GM19438 (cell line): ENCODE results near the gene TCAF1.
A peak's percentile ranks its signal among the peaks of the same experiment; 100 is the strongest.
"Not testable (repeated sequence)": the region's sequence is repeated elsewhere in the genome, so short reads cannot be mapped to it uniquely, and the experiment has no call there.

ENCODE experiments used
- ATAC-seq: cut with Tn5 transposase; IDR thresholded peaks from one replicate; pipeline ENCODE4 v1.9.1; 2021; ENCODE audit warnings: low read depth; ENCODE audit not compliant: unreplicated experiment

TCAF1 gene

DNA sequence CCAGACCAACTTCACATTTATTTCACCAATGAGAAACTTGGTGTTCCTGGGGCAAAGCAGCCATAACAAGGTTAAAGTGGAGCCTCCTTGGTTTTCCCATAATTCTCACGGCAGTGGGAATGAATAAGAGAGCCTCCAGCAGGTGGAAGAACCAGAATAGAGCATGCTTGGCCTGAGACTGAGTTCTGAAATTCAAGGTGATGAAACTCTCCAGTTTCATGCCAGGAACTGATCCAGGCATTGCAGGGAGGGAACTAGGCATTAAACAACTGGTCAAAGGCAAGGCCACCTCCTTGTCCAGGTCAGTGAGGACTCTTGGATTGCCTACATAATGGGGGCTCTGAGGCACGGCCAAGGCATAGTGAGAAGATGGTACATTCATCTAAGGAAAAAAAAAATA lies 44.0 kb downstream of the TCAF1 start:
- not testable (repeated sequence) for ATAC-seq

DNA sequence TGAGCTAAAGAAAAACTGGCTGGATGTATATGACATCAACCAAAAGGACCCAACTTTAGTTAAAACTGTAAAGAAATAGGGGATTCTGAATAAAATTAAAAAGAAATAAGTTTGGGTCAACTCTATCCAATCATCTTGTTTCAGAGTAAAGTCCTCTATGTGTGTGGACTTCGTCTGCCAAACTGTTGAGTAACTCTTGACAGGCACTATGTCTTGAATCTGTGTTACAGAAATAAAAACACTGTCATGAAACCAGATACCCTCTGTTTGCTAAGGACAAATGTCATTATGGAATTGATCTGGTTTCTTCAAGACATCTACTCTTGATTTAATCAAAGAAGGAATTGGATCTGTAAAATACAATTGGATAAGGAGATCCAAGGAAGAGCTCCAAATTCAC lies 46.5 kb downstream of the TCAF1 start:
- ATAC-seq = not testable (repeated sequence)

DNA sequence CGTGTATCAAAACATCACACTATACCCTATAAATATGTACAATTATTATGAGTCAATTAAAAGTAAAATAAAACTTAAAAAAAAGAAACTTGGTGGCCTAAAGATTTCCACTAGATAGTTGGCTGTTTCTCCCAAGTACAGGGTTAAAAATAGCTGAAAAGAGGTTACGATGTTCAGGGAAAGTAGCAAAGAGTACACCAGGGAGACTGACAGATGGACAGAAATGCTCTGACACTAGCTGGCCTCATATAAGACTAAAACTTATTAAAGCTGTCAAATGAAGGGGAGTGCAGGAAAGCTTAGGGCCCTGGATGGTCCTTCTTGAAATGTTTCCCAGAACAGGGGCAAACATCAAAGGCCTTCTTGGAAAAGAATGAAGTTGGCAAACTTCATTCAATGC lies 51.3 kb downstream of the TCAF1 start:
- no peak for ATAC-seq

GRCh38 chr7:143849785-143850479 lies 52.0 kb downstream of the TCAF1 start:
- ATAC-seq = no peak

GRCh38 chr7:143848192-143848591 lies 53.8 kb downstream of the TCAF1 start:
- no peak for ATAC-seq

GRCh38 chr7:143846692-143847091 lies 55.3 kb downstream of the TCAF1 start:
- no peak for ATAC-seq

GRCh38 chr7:143841696-143842095 lies 60.3 kb downstream of the TCAF1 start:
- ATAC-seq = not testable (repeated sequence)

- ATAC-seq = not testable (repeated sequence)
Measured at GRCh38 chr7:143840062-143840461, 61.9 kb downstream of the TCAF1 start.

DNA sequence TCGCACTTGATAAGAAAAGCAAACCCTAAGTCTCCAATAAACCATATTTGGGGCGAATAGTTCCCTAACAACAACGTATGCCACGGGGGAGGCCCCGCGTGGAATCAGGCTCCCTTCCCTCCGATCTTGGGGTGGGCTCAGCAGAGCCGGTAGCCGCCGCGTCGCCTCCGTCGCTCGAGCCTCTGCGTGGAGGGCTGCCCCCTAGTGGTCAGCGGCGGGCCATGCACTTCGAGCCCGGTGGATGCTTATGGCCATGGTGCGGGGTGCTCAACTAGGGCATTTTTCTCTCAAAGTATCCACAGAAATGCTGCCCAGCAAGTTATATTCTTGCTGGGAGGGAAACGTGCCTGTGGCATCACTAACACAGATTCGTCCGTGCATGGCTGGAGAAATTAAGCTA lies 64.8 kb downstream of the TCAF1 start:
- ATAC-seq = peak; percentile 66

DNA sequence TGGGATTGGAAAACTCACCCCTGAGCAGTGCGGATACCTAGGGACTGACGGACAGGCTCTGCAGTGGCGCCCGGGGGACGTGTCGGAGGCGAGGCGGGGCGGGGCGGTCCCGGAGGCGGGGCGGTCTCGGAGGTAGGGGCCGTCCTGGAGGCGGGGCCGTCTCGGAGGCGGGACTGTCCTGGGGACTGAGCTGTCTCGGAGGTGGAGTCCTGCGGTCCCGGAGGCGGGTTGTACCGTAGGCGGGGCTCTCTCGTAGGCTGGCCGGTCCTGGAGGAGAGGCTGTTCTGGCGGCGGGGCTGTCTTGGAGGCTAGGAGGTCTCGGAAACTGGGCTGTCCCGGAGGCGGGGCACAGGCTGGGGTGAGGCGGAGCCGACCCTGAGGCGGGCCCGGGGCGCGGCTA lies 65.4 kb downstream of the TCAF1 start:
- peak; percentile 80 for ATAC-seq

- peak; percentile 30 for ATAC-seq
Measured at GRCh38 chr7:143836088-143836487, 65.9 kb downstream of the TCAF1 start.

DNA sequence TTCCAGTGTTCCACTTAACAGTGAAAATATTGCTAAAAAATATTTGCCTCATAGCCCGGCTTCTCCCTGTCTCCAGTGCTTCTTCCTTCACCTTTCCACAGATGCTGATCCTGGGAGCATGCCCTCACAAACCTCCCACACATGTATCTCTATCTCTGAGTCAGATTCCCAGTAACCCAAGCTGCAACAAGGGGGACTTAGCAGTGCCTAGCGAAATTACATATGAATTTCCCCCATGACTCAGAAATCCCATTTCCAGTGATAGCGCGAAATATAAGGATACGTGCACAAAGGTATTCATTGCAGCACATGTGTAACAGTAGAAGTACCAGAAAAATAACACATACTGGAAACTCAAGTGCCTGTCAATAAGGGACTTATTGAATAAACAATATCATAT lies 75.4 kb downstream of the TCAF1 start:
- not testable (repeated sequence) for ATAC-seq

GRCh38 chr7:143824295-143825135 lies 77.5 kb downstream of the TCAF1 start:
- not testable (repeated sequence) for ATAC-seq

- not testable (repeated sequence) for ATAC-seq
Measured at GRCh38 chr7:143823634-143824294, 78.2 kb downstream of the TCAF1 start.

DNA sequence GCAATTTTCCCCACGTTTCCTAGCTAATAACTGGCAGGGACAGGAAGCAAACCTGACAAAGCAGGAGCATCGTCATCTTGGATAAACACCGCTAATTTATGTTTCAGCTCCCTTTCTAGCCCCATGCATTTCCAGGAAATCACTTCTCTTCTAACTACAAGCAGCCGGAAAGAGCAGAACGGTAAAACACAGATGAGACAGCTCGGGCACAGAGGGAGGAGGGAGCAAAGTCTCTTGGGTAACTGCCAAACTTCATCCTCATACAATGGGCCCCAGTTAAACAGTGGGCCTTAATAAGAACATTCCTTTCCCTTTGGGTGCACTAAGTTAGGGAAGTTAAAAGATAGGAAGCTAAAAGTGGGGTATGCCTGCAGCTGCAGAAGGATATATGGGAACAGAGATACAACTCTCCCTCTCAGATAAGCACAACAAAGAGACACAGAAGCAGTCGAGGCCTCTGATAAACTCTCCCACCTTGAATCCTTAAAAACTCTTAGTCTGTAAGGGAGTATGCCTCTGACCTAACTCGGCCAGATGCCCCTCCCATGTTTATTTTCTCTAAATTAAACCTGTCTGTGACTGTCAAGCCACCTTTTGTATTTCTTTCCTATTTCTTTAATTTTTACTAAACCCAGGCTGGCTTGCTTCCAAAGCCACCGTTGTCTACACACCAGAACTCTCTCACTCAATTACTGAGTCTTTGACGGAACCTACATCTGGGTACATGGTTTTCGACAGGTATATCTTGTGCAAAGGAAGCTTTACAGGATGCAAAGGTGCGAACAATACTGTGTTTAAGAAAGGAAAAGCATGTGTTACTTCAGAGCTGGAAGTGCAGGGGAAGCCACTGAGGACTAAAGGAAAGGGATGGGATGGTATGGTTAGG lies 80.3 kb downstream of the TCAF1 start:
- not testable (repeated sequence) for ATAC-seq

DNA sequence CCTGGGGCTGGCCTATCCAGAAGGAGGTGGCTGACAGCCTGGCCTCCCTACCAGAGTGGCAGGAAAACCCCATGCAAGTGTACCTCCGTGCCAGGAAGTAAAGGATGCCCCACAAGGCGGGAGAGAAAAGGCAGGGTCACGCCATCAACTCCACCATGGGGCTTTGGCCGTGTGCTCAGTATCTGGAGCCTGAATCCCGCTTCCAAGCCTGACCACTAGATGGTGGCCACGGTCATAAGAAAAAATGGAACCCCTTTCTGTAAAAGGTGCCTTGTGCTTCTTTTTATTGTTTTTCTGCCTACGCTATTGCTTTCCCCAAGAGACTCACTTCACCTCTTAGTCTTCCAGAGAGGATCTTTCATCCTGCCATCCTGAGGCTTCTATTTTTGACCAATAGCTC lies 84.1 kb downstream of the TCAF1 start:
- not testable (repeated sequence) for ATAC-seq

DNA sequence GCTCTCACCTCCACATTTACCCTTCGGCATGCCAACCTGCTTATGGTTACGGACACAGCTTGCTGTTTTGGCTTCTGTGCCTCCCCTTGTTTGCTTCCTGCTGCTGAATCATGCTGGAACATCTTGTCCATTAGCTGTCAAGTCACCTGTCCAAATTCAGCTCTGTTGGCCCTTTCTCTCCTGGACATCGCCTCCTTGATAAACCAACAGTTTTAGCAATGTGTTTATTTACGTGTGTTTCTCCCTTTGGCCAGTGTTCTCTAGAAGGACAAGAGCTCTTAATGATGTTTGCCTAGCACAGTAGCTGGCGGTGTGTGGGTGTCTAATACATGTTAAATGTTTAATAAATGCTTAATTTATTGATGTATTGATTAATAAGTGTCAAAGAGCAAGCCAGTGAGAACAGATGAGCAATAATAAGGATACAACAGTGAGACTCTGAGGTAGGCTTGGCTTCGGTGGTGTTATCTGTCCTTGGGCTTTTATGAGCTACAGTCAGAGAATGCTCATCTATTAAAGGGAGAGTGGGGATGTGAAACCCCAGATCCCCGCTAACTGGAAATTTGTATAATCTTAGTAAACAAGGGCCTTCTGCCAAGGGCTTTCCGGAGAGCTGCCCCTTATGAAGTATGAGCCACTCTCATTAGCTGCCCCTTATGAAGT lies 85.4 kb downstream of the TCAF1 start:
- ATAC-seq = not testable (repeated sequence)

- not testable (repeated sequence) for ATAC-seq
Measured at GRCh38 chr7:143810639-143811038, 91.3 kb downstream of the TCAF1 start.

GRCh38 chr7:143806664-143807071 lies 95.3 kb downstream of the TCAF1 start:
- not testable (repeated sequence) for ATAC-seq
